Thoracic aorta (tissue), 2 donors: Measurements from ENCODE around the gene LRRC8D. TPM values are rescaled to one million over a fixed set of nuclear protein-coding genes. Genes with fewer than 3 reads are reported as not detected.

Experiments
- ATAC-seq: fragments of 150-250 bp; one replicate; pipeline ENCODE4 v1.8.0; 2017; ENCODE audit warnings: low read depth; ENCODE audit not compliant: insufficient number of reproducible peaks, low FRiP score
- DNase-seq: peaks from one replicate; pipeline ENCODE4 v3.0.0-alpha.2; 2020; ENCODE audit warnings: low spot score
- H3K27ac ChIP-seq, 2 donors: fragments of 200-600 bp; sonication (generic); 1 replicate in 1 of 2; 2 replicates in 1 of 2; pipeline ENCODE4 v1.5.1; 2016; ENCODE audit warnings: mild to moderate bottlenecking in 2 of 2, moderate library complexity in 2 of 2
- H3K27me3 ChIP-seq: fragments of 200-600 bp; sonication (generic); replicated peaks from 2 replicates; pipeline ENCODE4 v1.6.0; 2016; ENCODE audit warnings: mild to moderate bottlenecking; ENCODE audit not compliant: insufficient read depth
- H3K36me3 ChIP-seq: fragments of 200-600 bp; sonication (generic); one replicate; pipeline ENCODE4 v1.5.1; 2016
- H3K4me1 ChIP-seq, 2 donors: fragments of 200-600 bp; sonication (generic); 1 replicate in 1 of 2; 2 replicates in 1 of 2; pipeline versions ENCODE4 v1.5.1 to v1.6.0; 2016; ENCODE audit warnings: low read depth in 2 of 2, mild to moderate bottlenecking in 1 of 2; ENCODE audit not compliant: control insufficient read depth in 1 of 2
- H3K4me3 ChIP-seq: fragments of 200-600 bp; sonication (generic); 2 replicates; pipeline ENCODE4 v1.5.1; 2016; ENCODE audit warnings: mild to moderate bottlenecking
- H3K9me3 ChIP-seq: fragments of 200-600 bp; sonication (generic); 2 replicates; pipeline ENCODE4 v1.5.1; 2016
- total RNA-seq, 2 donors: library from RNA; depleted of rRNA; stranded (reverse); fragments of >200 nt; gene quantifications; one replicate each; pipeline versions ENCODE4 v1.1.0 to v1.2.3, GENCODE V29; 2016
- TF ChIP-seq, protein P1 (sequence below): fragments of 200-600 bp; sonication (generic); IDR thresholded peaks from one replicate; pipeline ENCODE4 v1.5.1; 2019; ENCODE audit warnings: antibody characterized with exemption

The LRRC8D gene
- total RNA-seq, 2 donors from 2014 or later, result 8.8 to 10.7 TPM

DNA sequence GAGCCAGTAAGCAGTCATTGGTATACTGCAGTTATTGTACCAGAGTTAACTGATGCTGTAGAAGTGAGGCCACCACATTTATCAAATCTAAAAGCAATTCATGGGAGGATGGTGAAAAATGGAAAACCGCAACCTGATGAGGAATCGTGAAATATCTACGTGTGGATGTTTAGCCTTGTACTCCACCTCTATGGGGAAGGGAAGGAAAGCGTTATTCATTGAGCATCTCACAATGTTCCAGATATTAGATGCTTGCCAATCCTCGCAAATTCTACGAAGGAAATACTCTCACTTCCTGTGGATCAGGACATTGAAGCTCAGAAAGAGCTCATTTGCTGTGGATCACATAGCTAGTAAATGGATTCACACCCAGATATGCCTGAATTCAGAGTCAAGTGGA is 77.3 kb downstream of the LRRC8D start:
- Histone ChIP-seq H3K27me3 (no peaks in the 10 kb centered on the region), H3K4me1 (no peaks in the 10 kb centered on the region), H3K27ac (no peak overlapping the region), H3K4me3 (no peak overlapping the region), H3K9me3 (no peaks in the 10 kb centered on the region), H3K36me3 (no peaks in the 10 kb centered on the region)
- no peak for DNase-seq
- no peak for ATAC-seq
- TF ChIP-seq, protein P1, sequence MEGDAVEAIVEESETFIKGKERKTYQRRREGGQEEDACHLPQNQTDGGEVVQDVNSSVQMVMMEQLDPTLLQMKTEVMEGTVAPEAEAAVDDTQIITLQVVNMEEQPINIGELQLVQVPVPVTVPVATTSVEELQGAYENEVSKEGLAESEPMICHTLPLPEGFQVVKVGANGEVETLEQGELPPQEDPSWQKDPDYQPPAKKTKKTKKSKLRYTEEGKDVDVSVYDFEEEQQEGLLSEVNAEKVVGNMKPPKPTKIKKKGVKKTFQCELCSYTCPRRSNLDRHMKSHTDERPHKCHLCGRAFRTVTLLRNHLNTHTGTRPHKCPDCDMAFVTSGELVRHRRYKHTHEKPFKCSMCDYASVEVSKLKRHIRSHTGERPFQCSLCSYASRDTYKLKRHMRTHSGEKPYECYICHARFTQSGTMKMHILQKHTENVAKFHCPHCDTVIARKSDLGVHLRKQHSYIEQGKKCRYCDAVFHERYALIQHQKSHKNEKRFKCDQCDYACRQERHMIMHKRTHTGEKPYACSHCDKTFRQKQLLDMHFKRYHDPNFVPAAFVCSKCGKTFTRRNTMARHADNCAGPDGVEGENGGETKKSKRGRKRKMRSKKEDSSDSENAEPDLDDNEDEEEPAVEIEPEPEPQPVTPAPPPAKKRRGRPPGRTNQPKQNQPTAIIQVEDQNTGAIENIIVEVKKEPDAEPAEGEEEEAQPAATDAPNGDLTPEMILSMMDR, result no peak

DNA sequence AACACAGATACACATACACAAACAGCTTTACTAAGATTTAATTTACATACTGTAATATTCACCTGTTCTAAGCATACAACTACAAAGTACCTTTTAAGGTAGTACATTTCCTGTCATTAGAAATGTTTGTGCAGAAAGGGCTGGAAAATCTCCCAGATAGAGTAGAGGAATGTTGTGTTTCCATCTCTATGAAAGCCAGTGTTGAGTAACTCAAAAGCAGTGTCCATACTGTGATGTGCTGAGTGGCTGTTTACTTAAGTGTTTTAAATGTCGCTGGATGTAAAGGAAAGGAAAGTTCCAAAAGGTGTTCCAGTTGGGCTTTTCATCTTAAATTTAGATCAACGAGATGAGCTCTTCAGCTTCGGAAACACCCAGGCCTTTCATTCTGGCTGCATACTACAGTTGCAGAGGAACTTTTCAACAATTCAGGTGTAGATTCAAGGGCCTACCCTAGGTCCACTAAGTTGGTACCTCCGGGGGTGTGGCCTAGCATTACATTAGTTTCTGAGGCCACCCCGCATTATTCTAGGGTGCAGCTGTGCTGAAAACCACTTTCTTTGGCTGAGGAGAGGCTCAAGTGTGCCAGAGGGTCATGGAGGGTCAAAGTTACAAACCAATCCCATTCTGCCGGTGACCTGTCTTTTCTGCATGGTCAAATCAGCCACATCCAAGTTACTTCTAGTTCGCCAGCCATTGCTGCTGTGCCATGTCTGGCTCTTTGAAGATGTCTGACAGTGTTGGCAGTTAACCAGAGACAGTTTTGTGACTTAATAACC is 78.1 kb downstream of the LRRC8D start:
- TF ChIP-seq, protein P1, result no peak
- Histone ChIP-seq H3K4me1 (no peaks in the 10 kb centered on the region), H3K9me3 (no peaks in the 10 kb centered on the region), H3K4me3 (no peak overlapping the region), H3K27ac (no peak overlapping the region), H3K27me3 (no peaks in the 10 kb centered on the region), H3K36me3 (no peaks in the 10 kb centered on the region)
- DNase-seq (no peak), ATAC-seq (no peak)

DNA sequence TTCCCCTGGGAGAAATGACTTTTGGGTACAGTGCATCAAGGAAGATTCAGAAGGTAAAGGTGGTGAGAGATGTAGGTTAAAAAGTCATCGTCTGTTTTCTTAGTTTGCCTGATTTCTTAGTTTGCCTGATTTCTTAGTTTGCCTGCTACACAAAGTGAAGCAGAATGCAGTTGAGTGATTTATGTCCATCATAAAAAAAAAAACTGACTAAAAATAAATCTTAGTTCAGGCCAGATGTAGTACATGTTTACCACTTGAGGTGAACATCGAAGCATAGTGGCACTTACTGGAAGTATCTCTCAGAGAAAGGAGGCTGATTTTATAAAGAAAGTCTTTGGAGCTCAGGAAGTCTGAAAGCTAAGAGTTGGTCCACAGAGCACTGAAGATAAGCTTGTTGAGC is 79.5 kb downstream of the LRRC8D start:
- ATAC-seq (no peak), DNase-seq (no peak)
- TF ChIP-seq, protein P1, result no peak
- Histone ChIP-seq H3K9me3 (no peaks in the 10 kb centered on the region), H3K27ac (no peak overlapping the region), H3K4me3 (no peak overlapping the region), H3K27me3 (no peaks in the 10 kb centered on the region), H3K36me3 (no peaks in the 10 kb centered on the region), H3K4me1 (no peaks in the 10 kb centered on the region)

DNA sequence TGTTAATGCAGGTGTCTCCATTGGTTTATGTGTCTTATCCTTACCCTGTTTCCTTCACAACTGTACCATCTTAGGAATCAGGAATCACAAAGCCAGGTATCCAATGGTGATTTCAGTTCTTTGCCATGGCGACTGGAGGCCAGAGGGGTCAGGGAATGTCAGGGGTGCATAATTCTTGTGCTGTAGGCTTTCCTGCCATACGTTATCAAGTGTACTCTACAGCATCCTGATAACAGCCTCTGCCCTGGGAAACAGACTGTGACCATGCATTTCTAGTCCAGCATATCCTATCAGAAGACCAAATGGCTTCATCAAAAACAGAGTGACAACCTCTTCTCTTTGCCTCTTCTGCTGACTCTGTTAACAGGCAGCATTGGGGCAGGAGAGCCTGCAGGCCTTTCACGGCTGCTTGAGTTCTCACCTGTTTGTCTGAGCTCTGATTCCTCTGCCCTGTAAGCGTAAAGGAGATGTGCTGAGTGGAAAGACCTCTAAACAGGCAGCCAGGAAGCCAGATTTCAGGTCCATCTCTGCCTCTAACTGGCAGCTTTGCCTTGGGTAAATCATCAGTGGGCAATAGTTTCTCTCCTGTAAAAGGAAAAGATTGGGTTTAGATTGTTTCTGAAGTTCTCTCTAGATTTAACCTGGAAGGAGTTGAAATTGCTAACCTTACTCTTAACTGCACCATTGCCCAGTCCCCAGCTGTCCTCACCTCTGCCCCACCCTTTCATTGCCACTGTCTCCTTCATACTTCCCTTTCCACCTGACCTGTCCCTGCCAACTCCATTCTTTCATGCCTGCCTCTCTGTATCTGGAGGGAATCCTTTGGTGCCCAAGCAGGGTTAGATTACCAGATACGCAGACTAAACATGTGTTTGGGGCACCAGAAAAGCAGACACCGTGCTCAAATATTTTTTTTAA is 80.2 kb downstream of the LRRC8D start:
- Histone ChIP-seq H3K27me3 (no peaks in the 10 kb centered on the region), H3K4me3 (no peak overlapping the region), H3K36me3 (no peaks in the 10 kb centered on the region), H3K4me1 (peaks cover 0 to 2% of the 10 kb centered on the region in 2 donors), H3K9me3 (no peaks in the 10 kb centered on the region), H3K27ac (no peak overlapping the region)
- DNase-seq, result no peak
- no peak for ATAC-seq
- TF ChIP-seq, protein P1, result no peak
